Liver (tissue), 9 donors: Measurements from ENCODE around the gene ACSL6. TPM values are rescaled to one million over a fixed set of nuclear protein-coding genes. Genes with fewer than 3 reads are reported as not detected.

Source experiments
- DNase-seq: peaks from one replicate; pipeline ENCODE4 v3.0.0-alpha.2; 2017; ENCODE audit warnings: low spot score
- H3K27ac ChIP-seq, 2 donors: one replicate each; pipeline ENCODE4 v1.7.0; 2013; ENCODE audit warnings: inconsistent platforms in 2 of 2, low read length in 2 of 2, control low read depth in 1 of 2, low read depth in 1 of 2, mild to moderate bottlenecking in 1 of 2
- H3K27me3 ChIP-seq, 4 donors: one replicate each; pipeline versions ENCODE4 v1.6.1 to v1.7.0; 2013; ENCODE audit warnings: low read length in 3 of 4, inconsistent platforms in 1 of 4, mild to moderate bottlenecking in 1 of 4, moderate library complexity in 1 of 4; ENCODE audit not compliant: control insufficient read depth in 4 of 4, insufficient read depth in 4 of 4
- H3K36me3 ChIP-seq, 4 donors: one replicate each; pipeline versions ENCODE4 v1.6.1 to v1.7.0; 2013; ENCODE audit warnings: low read length in 3 of 4, mild to moderate bottlenecking in 3 of 4, low read depth in 1 of 4, moderate library complexity in 1 of 4; ENCODE audit not compliant: control insufficient read depth in 4 of 4, insufficient read depth in 3 of 4
- H3K4me1 ChIP-seq, 4 donors: one replicate each; pipeline versions ENCODE4 v1.6.1 to v1.7.0; 2013; ENCODE audit warnings: low read length in 3 of 4, mild to moderate bottlenecking in 3 of 4, moderate library complexity in 1 of 4; ENCODE audit not compliant: control insufficient read depth in 4 of 4, insufficient read depth in 4 of 4
- H3K4me3 ChIP-seq, 3 donors: one replicate each; pipeline versions ENCODE4 v1.6.1 to v1.7.0; 2013; ENCODE audit warnings: low read length in 3 of 3, control low read depth in 1 of 3, low read depth in 1 of 3, mild to moderate bottlenecking in 1 of 3
- H3K9ac ChIP-seq, 2 donors: one replicate each; pipeline ENCODE4 v1.7.0; 2013; ENCODE audit warnings: low read length in 2 of 2, mild to moderate bottlenecking in 2 of 2, moderate library complexity in 2 of 2, control low read depth in 1 of 2, low read depth in 1 of 2
- H3K9me3 ChIP-seq, 4 donors: one replicate each; pipeline versions ENCODE4 v1.6.1 to v1.7.0; 2013; ENCODE audit warnings: low read length in 3 of 4; ENCODE audit not compliant: control insufficient read depth in 4 of 4
- ATF3 ChIP-seq: IDR thresholded peaks from 2 replicates; pipeline ENCODE4 v1.6.1; 2016; ENCODE audit warnings: antibody characterized with exemption
- CTCF ChIP-seq: fragments of 150-350 bp; IDR thresholded peaks from 2 replicates; pipeline ENCODE4 v1.5.1; 2017; ENCODE audit warnings: improper control_type of control experiment, low read depth, low read length; ENCODE audit not compliant: missing input control
- EGR1 ChIP-seq, 2 donors: IDR thresholded peaks; 2 replicates each; pipeline ENCODE4 v1.6.1; 2016 to 2018; ENCODE audit warnings: antibody characterized with exemption in 2 of 2, low read depth in 2 of 2
- FOXA1 ChIP-seq: IDR thresholded peaks from 2 replicates; pipeline ENCODE4 v1.6.1; 2016; ENCODE audit warnings: antibody characterized with exemption
- FOXA2 ChIP-seq: IDR thresholded peaks from 2 replicates; pipeline ENCODE4 v1.6.1; 2016; ENCODE audit warnings: antibody characterized with exemption
- GABPA ChIP-seq, 2 donors: IDR thresholded peaks in 1 of 2; conservative IDR thresholded peaks in 1 of 2; 2 replicates each; pipeline ENCODE4 v1.6.1; 2016; ENCODE audit warnings: antibody characterized with exemption in 2 of 2, mild to moderate bottlenecking in 1 of 2, moderate library complexity in 1 of 2
- HNF4A ChIP-seq, 2 donors: conservative IDR thresholded peaks; 2 replicates each; pipeline ENCODE4 v1.6.1; 2016; ENCODE audit warnings: antibody characterized with exemption in 2 of 2, mild to moderate bottlenecking in 2 of 2
- HNF4G ChIP-seq: IDR thresholded peaks from 2 replicates; pipeline ENCODE4 v1.6.1; 2016; ENCODE audit warnings: antibody characterized with exemption
- JUND ChIP-seq, 2 donors: IDR thresholded peaks; 2 replicates each; pipeline ENCODE4 v1.6.1; 2016; ENCODE audit warnings: antibody characterized with exemption in 2 of 2
- MAX ChIP-seq: IDR thresholded peaks from 2 replicates; pipeline ENCODE4 v1.6.1; 2016; ENCODE audit warnings: antibody characterized with exemption
- NR2F2 ChIP-seq: IDR thresholded peaks from 2 replicates; pipeline ENCODE4 v1.6.1; 2016; ENCODE audit warnings: antibody characterized with exemption
- RAD21 ChIP-seq, 2 donors: IDR thresholded peaks; 2 replicates each; pipeline ENCODE4 v1.6.1; 2016; ENCODE audit warnings: antibody characterized with exemption in 2 of 2, mild to moderate bottlenecking in 2 of 2
- REST ChIP-seq: IDR thresholded peaks from 2 replicates; pipeline ENCODE4 v1.6.1; 2016; ENCODE audit warnings: antibody characterized with exemption, mild to moderate bottlenecking
- RXRA ChIP-seq, 2 donors: IDR thresholded peaks; 2 replicates each; pipeline ENCODE4 v1.6.1; 2017 to 2018; ENCODE audit warnings: antibody characterized with exemption in 2 of 2, mild to moderate bottlenecking in 1 of 2
- SP1 ChIP-seq: IDR thresholded peaks from 2 replicates; pipeline ENCODE4 v1.6.1; 2018; ENCODE audit warnings: antibody characterized with exemption, mild to moderate bottlenecking
- TAF1 ChIP-seq: conservative IDR thresholded peaks from 2 replicates; pipeline ENCODE4 v1.6.1; 2016; ENCODE audit warnings: antibody characterized with exemption, mild to moderate bottlenecking
- YY1 ChIP-seq: IDR thresholded peaks from 2 replicates; pipeline ENCODE4 v1.6.1; 2016; ENCODE audit warnings: antibody characterized with exemption, mild to moderate bottlenecking
- ZBTB33 ChIP-seq: IDR thresholded peaks from 2 replicates; pipeline ENCODE4 v1.6.1; 2016; ENCODE audit warnings: antibody characterized with exemption
- WGBS: extraction: QIAGEN DNeasy Blood & Tissue Kit; methylation state at CpG from one replicate; pipeline ENCODE4 v1.1.7; 2013; 5-methylcytosine and 5-hydroxymethylcytosine counted together
- polyA plus RNA-seq, 2 donors: library from polyadenylated mRNA; stranded (reverse) in 1 of 2; unstranded in 1 of 2; fragments of 200-250 nt in 1 of 2; fragments of >200 nt in 1 of 2; fragmentation: Nextera tagmentation in 1 of 2; extraction: Ambion mirVana in 1 of 2; gene quantifications; one replicate each; pipeline versions ENCODE4 v1.2.1 to v1.2.3, GENCODE V29; 2013 to 2015
- total RNA-seq, 2 donors: library from RNA; depleted of rRNA; stranded (reverse); fragments of >200 nt; gene quantifications; one replicate each; pipeline ENCODE4 v1.2.3, GENCODE V29; 2014
- donor health status: healthy.
- donor health status: healthy.
- donor health status: healthy.
- donor health status: healthy.
- donor health status: healthy.

The ACSL6 gene
- total and polyA plus RNA-seq, 4 donors: 0.89 to 129 (median 4.6) TPM

GRCh38 chr5:132049093-132049492 is 37.6 kb upstream of the ACSL6 start:
- no peak overlapping the region for H3K27ac ChIP-seq
- no peak for TF ChIP-seq EGR1 (IDR thresholded peaks at IDR 0.05; ENCODE audit: low read depth in 2 of 2)
- no peak for TF ChIP-seq MAX
- no peak for TF ChIP-seq FOXA2
- TF ChIP-seq ATF3: no peak
- no peak for TF ChIP-seq SP1
- no peak for TF ChIP-seq RXRA (IDR thresholded peaks at IDR 0.05)
- no peak for TF ChIP-seq GABPA (IDR thresholded peaks at IDR 0.05 in 1 of 2, conservative IDR thresholded peaks at IDR 0.05 in 1 of 2)
- TF ChIP-seq JUND (IDR thresholded peaks at IDR 0.05): no peak
- TF ChIP-seq TAF1: no peak
- no peak for TF ChIP-seq REST
- no peak for TF ChIP-seq ZBTB33
- TF ChIP-seq RAD21 (IDR thresholded peaks at IDR 0.05): no peak
- no peak for TF ChIP-seq HNF4A (conservative IDR thresholded peaks at IDR 0.05)
- no peak for TF ChIP-seq YY1
- no peak for TF ChIP-seq HNF4G
- TF ChIP-seq NR2F2: no peak
- TF ChIP-seq FOXA1: no peak
- TF ChIP-seq CTCF: no peak
- 68% methylated on average over 4 of the region's 4 CpGs for WGBS

GRCh38 chr5:132046880-132047299 is 35.4 kb upstream of the ACSL6 start:
- no peaks in the 10 kb centered on the region for H3K36me3 ChIP-seq
- no peak overlapping the region for H3K27ac ChIP-seq
- H3K27me3 ChIP-seq: no peaks in the 10 kb centered on the region
- TF ChIP-seq JUND (IDR thresholded peaks at IDR 0.05): no peak
- TF ChIP-seq TAF1: no peak
- no peak for TF ChIP-seq GABPA (IDR thresholded peaks at IDR 0.05 in 1 of 2, conservative IDR thresholded peaks at IDR 0.05 in 1 of 2)
- H3K4me1 ChIP-seq: no peaks in the 10 kb centered on the region
- peak; percentile 14 for DNase-seq
- H3K4me3 ChIP-seq: no peak overlapping the region
- no peak overlapping the region for H3K9ac ChIP-seq
- WGBS: 89% methylated on average over 7 of the region's 7 CpGs
- H3K9me3 ChIP-seq: no peaks in the 10 kb centered on the region

More at GRCh38 chr5:132049093-132049492, 37.6 kb upstream of the ACSL6 start:
- no peaks in the 10 kb centered on the region for H3K9me3 ChIP-seq
- no peaks in the 10 kb centered on the region for H3K4me1 ChIP-seq
- H3K27me3 ChIP-seq: no peaks in the 10 kb centered on the region
- no peaks in the 10 kb centered on the region for H3K36me3 ChIP-seq
- no peak overlapping the region for H3K4me3 ChIP-seq
- DNase-seq: peak; percentile 22
- no peak overlapping the region for H3K9ac ChIP-seq
